Lower leg skin (tissue), 3 donors: ENCODE results near the gene TRAP1.

Experiments
- CTCF ChIP-seq, 3 donors: fragments of 450-650 bp; IDR thresholded peaks; one replicate each; pipeline ENCODE4 v1.5.1; 2016; ENCODE audit warnings: antibody characterized with exemption in 3 of 3, mild to moderate bottlenecking in 3 of 3, moderate library complexity in 2 of 3
- POLR2A ChIP-seq, 2 donors: fragments of 450-650 bp; IDR thresholded peaks; one replicate each; pipeline ENCODE4 v1.6.1; 2016 to 2017; ENCODE audit warnings: antibody characterized with exemption in 2 of 2, mild to moderate bottlenecking in 1 of 2, moderate library complexity in 1 of 2

DNA sequence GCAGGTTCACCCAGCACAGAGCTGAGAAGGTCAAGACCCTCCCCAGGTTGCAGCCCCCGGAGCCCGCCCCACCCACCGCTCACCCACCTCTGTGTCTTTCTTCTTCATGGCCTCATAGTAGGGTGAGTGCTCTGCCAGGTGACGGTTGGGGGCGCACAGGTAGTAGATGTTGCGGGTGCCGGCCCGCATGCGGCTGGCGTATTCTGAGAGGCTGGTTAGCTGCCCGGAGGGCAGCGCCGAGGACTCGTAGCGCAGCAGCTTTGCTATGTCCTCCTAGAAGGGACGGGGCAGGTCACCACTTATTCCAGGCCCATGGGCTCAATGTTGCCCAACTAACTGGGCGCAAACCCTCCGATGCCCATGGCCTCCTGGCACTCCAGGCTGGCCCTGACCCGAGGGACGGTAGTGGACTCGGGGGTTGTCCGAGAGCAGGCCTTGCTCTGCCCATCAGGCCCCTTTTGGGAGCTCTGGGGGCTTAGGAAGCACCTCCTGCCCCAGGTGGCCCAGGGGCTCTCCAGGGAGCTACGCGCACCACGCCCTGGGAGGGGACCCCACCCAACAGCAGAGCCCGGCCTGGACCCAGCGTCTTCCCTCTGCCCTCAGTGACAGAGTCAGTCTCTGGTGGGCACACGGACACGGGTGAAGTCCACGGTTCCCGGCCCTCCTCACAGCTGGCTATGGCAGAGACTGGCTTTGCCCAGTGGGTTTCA is 53.0 kb downstream of the TRAP1 start:
- TF ChIP-seq CTCF (IDR thresholded peaks at IDR 0.05) (no peak), POLR2A (IDR thresholded peaks at IDR 0.05) (no peak)
